ENCODE measurements around the gene SLC38A8. TPM values are rescaled to one million over a fixed set of nuclear protein-coding genes. Genes with fewer than 3 reads are reported as not detected.

The SLC38A8 gene
- total and polyA plus RNA-seq, 2 experiments from 2014 or later: not detected

DNA sequence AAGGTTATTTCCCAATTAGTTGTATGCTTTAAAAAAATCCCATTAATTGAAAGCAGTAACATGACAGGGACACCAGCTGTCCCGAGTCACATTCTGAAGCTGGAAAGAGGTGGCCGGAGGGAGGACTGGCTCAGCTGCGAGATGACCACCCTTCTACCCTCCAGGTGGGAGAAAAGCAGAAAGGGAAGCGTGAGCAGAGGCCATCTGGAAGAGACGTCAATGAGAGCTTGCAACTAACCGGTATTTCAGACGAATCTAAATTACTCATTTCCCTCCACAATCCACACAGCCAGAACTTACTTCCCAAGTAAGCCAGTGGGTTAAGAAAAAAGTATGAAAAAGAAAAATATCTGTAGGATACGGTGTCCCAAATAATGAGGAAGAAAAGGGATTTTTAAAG is 28.5 kb upstream of the SLC38A8 start:
- no peaks in the 10 kb centered on the region for H3K36me3 ChIP-seq (replicated peaks; ENCODE audit: insufficient read depth, low read depth)
- TF ChIP-seq EZH2 (IDR thresholded peaks at IDR 0.05; ENCODE audit: borderline replicate concordance) (no peak), EZH2phosphoT487 (IDR thresholded peaks at IDR 0.05; ENCODE audit: low read depth, severe bottlenecking, unreplicated experiment) (no peak)
- TF ChIP-seq, protein P1, sequence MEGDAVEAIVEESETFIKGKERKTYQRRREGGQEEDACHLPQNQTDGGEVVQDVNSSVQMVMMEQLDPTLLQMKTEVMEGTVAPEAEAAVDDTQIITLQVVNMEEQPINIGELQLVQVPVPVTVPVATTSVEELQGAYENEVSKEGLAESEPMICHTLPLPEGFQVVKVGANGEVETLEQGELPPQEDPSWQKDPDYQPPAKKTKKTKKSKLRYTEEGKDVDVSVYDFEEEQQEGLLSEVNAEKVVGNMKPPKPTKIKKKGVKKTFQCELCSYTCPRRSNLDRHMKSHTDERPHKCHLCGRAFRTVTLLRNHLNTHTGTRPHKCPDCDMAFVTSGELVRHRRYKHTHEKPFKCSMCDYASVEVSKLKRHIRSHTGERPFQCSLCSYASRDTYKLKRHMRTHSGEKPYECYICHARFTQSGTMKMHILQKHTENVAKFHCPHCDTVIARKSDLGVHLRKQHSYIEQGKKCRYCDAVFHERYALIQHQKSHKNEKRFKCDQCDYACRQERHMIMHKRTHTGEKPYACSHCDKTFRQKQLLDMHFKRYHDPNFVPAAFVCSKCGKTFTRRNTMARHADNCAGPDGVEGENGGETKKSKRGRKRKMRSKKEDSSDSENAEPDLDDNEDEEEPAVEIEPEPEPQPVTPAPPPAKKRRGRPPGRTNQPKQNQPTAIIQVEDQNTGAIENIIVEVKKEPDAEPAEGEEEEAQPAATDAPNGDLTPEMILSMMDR (IDR thresholded peaks at IDR 0.05; ENCODE audit: poor library complexity): no peak
- H3K4me3 ChIP-seq: no peak overlapping the region
- H3K79me2 ChIP-seq: no peaks in the 10 kb centered on the region
- H3K4me2 ChIP-seq: no peak overlapping the region
- H3K9me2 ChIP-seq (replicated peaks; ENCODE audit: insufficient read depth): no peaks in the 10 kb centered on the region
- no peaks in the 10 kb centered on the region for H4K20me1 ChIP-seq (ENCODE audit: insufficient read depth, poor library complexity, severe bottlenecking)
- WGBS (ENCODE audit: low lambda C conversion rate, missing lambda C conversion rate): 90% methylated on average over 8 of the region's 8 CpGs
- H2AFZ ChIP-seq: no peak overlapping the region
- H3K27ac ChIP-seq: no peak overlapping the region
- no peaks in the 10 kb centered on the region for H3K27me3 ChIP-seq
- no peaks in the 10 kb centered on the region for H3K4me1 ChIP-seq (ENCODE audit: insufficient read depth)
- H3K9me3 ChIP-seq (ENCODE audit: low read depth): no peaks in the 10 kb centered on the region
- no peak for DNase-seq (ENCODE audit: low spot score)

DNA sequence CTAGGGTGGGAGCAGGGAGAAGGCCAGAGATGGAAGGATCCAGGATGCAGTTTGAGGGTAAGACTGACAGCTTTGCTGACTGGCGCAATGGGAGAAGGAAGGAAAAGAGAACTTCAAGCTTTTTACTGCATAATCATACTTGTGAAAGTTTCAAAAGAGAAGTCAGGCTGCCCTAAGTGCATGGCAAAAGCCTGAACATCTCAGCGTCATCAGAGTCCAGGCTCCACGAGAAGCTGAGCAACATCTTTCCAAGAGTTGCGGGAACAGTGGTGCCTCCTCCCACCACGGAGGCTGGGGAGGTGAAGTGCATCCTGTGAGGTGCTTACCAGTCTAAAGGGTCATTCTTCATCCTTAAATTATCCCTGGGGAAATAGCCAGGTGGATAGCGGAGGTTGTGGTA is 26.9 kb upstream of the SLC38A8 start:
- H3K79me2 ChIP-seq: no peaks in the 10 kb centered on the region
- H3K9me3 ChIP-seq (ENCODE audit: low read depth): no peaks in the 10 kb centered on the region
- no peak overlapping the region for H3K27ac ChIP-seq
- H3K9me2 ChIP-seq (replicated peaks; ENCODE audit: insufficient read depth): no peaks in the 10 kb centered on the region
- no peaks in the 10 kb centered on the region for H3K36me3 ChIP-seq (replicated peaks; ENCODE audit: insufficient read depth, low read depth)
- no peaks in the 10 kb centered on the region for H4K20me1 ChIP-seq (ENCODE audit: insufficient read depth, poor library complexity, severe bottlenecking)
- H2AFZ ChIP-seq: no peak overlapping the region
- H3K4me3 ChIP-seq: no peak overlapping the region
- H3K4me2 ChIP-seq: no peak overlapping the region
- H3K4me1 ChIP-seq (ENCODE audit: insufficient read depth): no peaks in the 10 kb centered on the region
- no peaks in the 10 kb centered on the region for H3K27me3 ChIP-seq
- WGBS (ENCODE audit: low lambda C conversion rate, missing lambda C conversion rate): 98% methylated on average over 6 of the region's 6 CpGs
- no peak for DNase-seq (ENCODE audit: low spot score)
- TF ChIP-seq EZH2 (IDR thresholded peaks at IDR 0.05; ENCODE audit: borderline replicate concordance) (no peak), EZH2phosphoT487 (IDR thresholded peaks at IDR 0.05; ENCODE audit: low read depth, severe bottlenecking, unreplicated experiment) (no peak)
- TF ChIP-seq, protein P1 (IDR thresholded peaks at IDR 0.05; ENCODE audit: poor library complexity): no peak

GRCh38 chr16:84068783-84069462 is 26.3 kb upstream of the SLC38A8 start:
- Histone ChIP-seq H3K4me2 (no peak overlapping the region), H3K27ac (no peak overlapping the region), H3K4me3 (no peak overlapping the region), H3K36me3 (replicated peaks; ENCODE audit: insufficient read depth, low read depth) (no peaks in the 10 kb centered on the region), H3K9me2 (replicated peaks; ENCODE audit: insufficient read depth) (no peaks in the 10 kb centered on the region), H3K4me1 (ENCODE audit: insufficient read depth) (no peaks in the 10 kb centered on the region), H3K27me3 (no peaks in the 10 kb centered on the region), H3K9me3 (ENCODE audit: low read depth) (no peaks in the 10 kb centered on the region), H3K79me2 (no peaks in the 10 kb centered on the region), H2AFZ (no peak overlapping the region), H4K20me1 (ENCODE audit: insufficient read depth, poor library complexity, severe bottlenecking) (no peaks in the 10 kb centered on the region)
- WGBS (ENCODE audit: low lambda C conversion rate, missing lambda C conversion rate): 95% methylated on average over 13 of the region's 13 CpGs
- DNase-seq (ENCODE audit: low spot score): no peak
- no peak for TF ChIP-seq EZH2 (IDR thresholded peaks at IDR 0.05; ENCODE audit: borderline replicate concordance)
- TF ChIP-seq, protein P1 (IDR thresholded peaks at IDR 0.05; ENCODE audit: poor library complexity): no peak
- TF ChIP-seq EZH2phosphoT487 (IDR thresholded peaks at IDR 0.05; ENCODE audit: low read depth, severe bottlenecking, unreplicated experiment): no peak

Data from hepatocyte (in vitro differentiated cells).